MCF 10A (cell line): ENCODE data around the gene ACACA. TPM values are rescaled to one million over a fixed set of nuclear protein-coding genes. Genes with fewer than 3 reads are reported as not detected.

Source experiments
- BruUV-seq: library from RNA; stranded (reverse); fragments of 400-500 nt; replicated peaks from 2 replicates; lab custom pipeline; 2021; lab: Mats Ljungman, UMichigan
- CTCF ChIA-PET: fragments of 300-600 bp; sonication (Branson Sonifier 250); formaldehyde crosslinking; extraction: SDS; loops from one replicate; lab custom pipeline; 2021; ENCODE audit warnings: antibody characterized with exemption, inconsistent platforms; lab: Yijun Ruan, JAX
- POLR2A ChIA-PET: fragments of 300-600, 350-650 bp; sonication (Branson Sonifier 250); formaldehyde crosslinking; extraction: SDS; loops from one replicate; lab custom pipeline; 2020; ENCODE audit warnings: antibody characterized with exemption, inconsistent platforms; lab: Yijun Ruan, JAX
- DNase-seq: peaks from one replicate; pipeline ENCODE4 v3.0.0-alpha.2; 2018; ENCODE audit not compliant: unreplicated experiment
- H3K27ac Mint-ChIP-seq: one replicate; pipeline ENCODE4 v1.8.0; 2022; ENCODE audit warnings: mild to moderate bottlenecking, low read depth, mixed read lengths; ENCODE audit not compliant: unreplicated experiment
- H3K27me3 Mint-ChIP-seq: one replicate; pipeline ENCODE4 v1.8.0; 2022; ENCODE audit warnings: mixed read lengths; ENCODE audit not compliant: insufficient read depth, unreplicated experiment
- H3K36me3 Mint-ChIP-seq: one replicate; pipeline ENCODE4 v1.8.0; 2022; ENCODE audit warnings: mild to moderate bottlenecking, moderate library complexity, mixed read lengths; ENCODE audit not compliant: insufficient read depth, unreplicated experiment
- H3K4me1 Mint-ChIP-seq: one replicate; pipeline ENCODE4 v1.8.0; 2022; ENCODE audit warnings: mixed read lengths; ENCODE audit not compliant: insufficient read depth, unreplicated experiment
- H3K4me3 Mint-ChIP-seq: one replicate; pipeline ENCODE4 v1.8.0; 2022; ENCODE audit warnings: mild to moderate bottlenecking, moderate library complexity, mixed read lengths; ENCODE audit not compliant: unreplicated experiment
- H3K9me3 Mint-ChIP-seq: one replicate; pipeline ENCODE4 v1.8.0; 2022; ENCODE audit warnings: mixed read lengths; ENCODE audit not compliant: unreplicated experiment
- CTCF ChIP-seq: fragments of 200-600 bp; IDR thresholded peaks from one replicate; pipeline ENCODE4 v1.8.0; 2022; ENCODE audit warnings: antibody characterized with exemption, mild to moderate bottlenecking; ENCODE audit not compliant: unreplicated experiment
- intact Hi-C: fragments of 100-400 bp; cut with micrococcal nuclease; formaldehyde crosslinking; loops from 2 replicates; pipeline ENCODE4 v1.14.1; 2022
- total RNA-seq: library from RNA; stranded (reverse); gene quantifications from 2 replicates; pipeline ENCODE4 v1.2.3, GENCODE V29; 2022

Gene ACACA
- total RNA-seq, 1 experiment from 2014 or later = 100 TPM

- Mint-ChIP-seq H3K27ac (no peak overlapping the region), H3K27me3 (no peaks in the 10 kb centered on the region), H3K36me3 (peaks cover 100% of the 10 kb centered on the region), H3K9me3 (no peaks in the 10 kb centered on the region), H3K4me1 (no peaks in the 10 kb centered on the region), H3K4me3 (no peak overlapping the region)
- no TSS peak for BruUV-seq
- CTCF ChIA-PET = no interaction called here
- intact Hi-C loops = no loop called here
- DNase-seq = no peak
- POLR2A ChIA-PET = no interaction called here
- TF ChIP-seq CTCF = no peak
Measured at GRCh38 chr17:37247825-37248224, 158.8 kb downstream of the ACACA start.

GRCh38 chr17:37246085-37246484, 160.6 kb downstream of the ACACA start:
- ChIA-PET POLR2A (no interaction called here), CTCF (no interaction called here)
- Mint-ChIP-seq H3K36me3 (peaks cover 97% of the 10 kb centered on the region), H3K9me3 (no peaks in the 10 kb centered on the region), H3K27me3 (no peaks in the 10 kb centered on the region), H3K27ac (no peak overlapping the region), H3K4me1 (no peaks in the 10 kb centered on the region), H3K4me3 (no peak overlapping the region)
- no TSS peak for BruUV-seq
- DNase-seq = no peak
- no peak for TF ChIP-seq CTCF
- intact Hi-C loops = no loop called here

- no peak for DNase-seq
- H3K9me3 Mint-ChIP-seq = no peaks in the 10 kb centered on the region
- no peaks in the 10 kb centered on the region for H3K27me3 Mint-ChIP-seq
- H3K27ac Mint-ChIP-seq = no peak overlapping the region
- ChIA-PET CTCF (interaction anchor here (0.6 to 3.4 kb wide), 33 partner anchors 8 to 638 kb away, joined by 3 to 30 read pairs (median 4); partner anchors contain the start of gene MRM1), POLR2A (interaction anchor here (1.2 to 1.5 kb wide), 5 partner anchors 16 to 638 kb away, joined by 3 to 7 read pairs (median 5); no protein-coding TSS in a partner anchor)
- BruUV-seq = no TSS peak
- no peak overlapping the region for H3K4me3 Mint-ChIP-seq
- peaks cover 96% of the 10 kb centered on the region for H3K36me3 Mint-ChIP-seq
- intact Hi-C loops = loop anchor here (1.0 kb wide), 1 partner anchor 133 kb away; no protein-coding TSS in a partner anchor
- peaks cover 10% of the 10 kb centered on the region for H3K4me1 Mint-ChIP-seq
- no peak for TF ChIP-seq CTCF
Measured at GRCh38 chr17:37240381-37240780, 166.3 kb downstream of the ACACA start.

- peak; percentile 55 for TF ChIP-seq CTCF
- H3K27ac Mint-ChIP-seq = no peak overlapping the region
- H3K9me3 Mint-ChIP-seq = no peaks in the 10 kb centered on the region
- intact Hi-C loops = loop anchor here (1.0 to 5.0 kb wide), 4 partner anchors 133 to 638 kb away; partner anchors contain the start of gene MRM1
- POLR2A ChIA-PET = interaction anchor here (0.6 to 1.5 kb wide), 8 partner anchors 15 to 637 kb away, joined by 3 to 7 read pairs (median 3); no protein-coding TSS in a partner anchor
- BruUV-seq = no TSS peak
- no peak overlapping the region for H3K4me3 Mint-ChIP-seq
- peaks cover 96% of the 10 kb centered on the region for H3K36me3 Mint-ChIP-seq
- H3K4me1 Mint-ChIP-seq = peaks cover 10% of the 10 kb centered on the region
- H3K27me3 Mint-ChIP-seq = no peaks in the 10 kb centered on the region
- CTCF ChIA-PET = interaction anchor here (0.6 to 3.4 kb wide), 36 partner anchors 8 to 638 kb away, joined by 3 to 30 read pairs (median 4); partner anchors contain the start of gene MRM1
- DNase-seq = peak; percentile 46
Measured at GRCh38 chr17:37239690-37240334, 166.8 kb downstream of the ACACA start.
